HepG2 (cell line): ENCODE results near the gene GINS2. TPM values are rescaled to one million over a fixed set of nuclear protein-coding genes. Genes with fewer than 3 reads are reported as not detected.

ENCODE experiments used
- CC2D1A ChIP-seq: sonication (generic); formaldehyde crosslinking; IDR thresholded peaks from 2 replicates; pipeline ENCODE4 v1.8.1; 2023; ENCODE audit warnings: mild to moderate bottlenecking, missing genetic modification reagents
- FIP1L1 ChIP-seq: fragments of 200-400 bp; formaldehyde crosslinking; IDR thresholded peaks from 2 replicates; pipeline ENCODE4 v1.6.1; 2018; ENCODE audit warnings: low read depth, mild to moderate bottlenecking, low read length, moderate library complexity, borderline replicate concordance; ENCODE audit not compliant: insufficient read depth
- HMG20B ChIP-seq: conservative IDR thresholded peaks from 2 replicates; pipeline ENCODE4 v1.6.1; 2016; ENCODE audit warnings: missing genetic modification reagents, missing compliant biosample characterization
- KDM5B ChIP-seq: sonication (generic); formaldehyde crosslinking; IDR thresholded peaks from 2 replicates; pipeline ENCODE4 v1.4.0; 2020; ENCODE audit warnings: missing genetic modification reagents, mild to moderate bottlenecking, borderline replicate concordance
- NFKBIZ ChIP-seq: IDR thresholded peaks from 2 replicates; pipeline ENCODE4 v1.6.1; 2018; ENCODE audit warnings: missing genetic modification reagents, missing compliant biosample characterization
- TAF15 ChIP-seq: fragments of 200-400 bp; formaldehyde crosslinking; IDR thresholded peaks from one replicate; pipeline ENCODE4 v1.6.1; 2018; ENCODE audit warnings: mild to moderate bottlenecking, low read depth, low read length; ENCODE audit not compliant: poor library complexity, severe bottlenecking
- TARDBP ChIP-seq: sonication (generic); formaldehyde crosslinking; IDR thresholded peaks from 2 replicates; pipeline ENCODE4 v1.8.0; 2022; ENCODE audit warnings: mild to moderate bottlenecking, missing genetic modification reagents
- TBL1XR1 ChIP-seq: fragments of 150-350 bp; IDR thresholded peaks from 2 replicates; pipeline ENCODE4 v1.6.1; 2014; ENCODE audit warnings: borderline replicate concordance, low read length; ENCODE audit not compliant: partially characterized antibody
- ZFP41 ChIP-seq: sonication (generic); formaldehyde crosslinking; IDR thresholded peaks from 2 replicates; pipeline ENCODE4 v1.4.0; 2020; ENCODE audit warnings: mild to moderate bottlenecking, missing genetic modification reagents, borderline replicate concordance
- ZKSCAN1 ChIP-seq: fragments of 150-350 bp; IDR thresholded peaks from 2 replicates; pipeline ENCODE4 v1.6.1; 2014; ENCODE audit warnings: low read length
- ZNF207 ChIP-seq: fragments of 450-650 bp; IDR thresholded peaks from 2 replicates; pipeline ENCODE4 v1.6.1; 2016; ENCODE audit warnings: antibody characterized with exemption, borderline replicate concordance
- ZNF296 ChIP-seq: sonication (generic); formaldehyde crosslinking; conservative IDR thresholded peaks from 2 replicates; pipeline ENCODE4 v1.5.0; 2020; ENCODE audit warnings: mild to moderate bottlenecking, missing genetic modification reagents
- ZNF331 ChIP-seq: sonication (generic); formaldehyde crosslinking; IDR thresholded peaks from 2 replicates; pipeline ENCODE4 v1.4.0; 2020; ENCODE audit warnings: missing genetic modification reagents
- ZNF546 ChIP-seq: sonication (generic); formaldehyde crosslinking; conservative IDR thresholded peaks from 2 replicates; pipeline ENCODE4 v1.8.1; 2023; ENCODE audit warnings: mild to moderate bottlenecking, missing genetic modification reagents
- ZNF660 ChIP-seq: sonication (generic); formaldehyde crosslinking; IDR thresholded peaks from 2 replicates; pipeline ENCODE4 v1.5.1; 2020; ENCODE audit warnings: mild to moderate bottlenecking, low read depth, missing genetic modification reagents, borderline replicate concordance
- ZNF790 ChIP-seq: sonication (generic); formaldehyde crosslinking; IDR thresholded peaks from 2 replicates; pipeline ENCODE4 v1.8.0; 2022; ENCODE audit warnings: missing genetic modification reagents, mild to moderate bottlenecking, borderline replicate concordance
- polyA plus RNA-seq, 8 experiments: library from polyadenylated mRNA; depleted of rRNA in 3 of 8; stranded (reverse) in 7 of 8; unstranded in 1 of 8; fragments of >200 nt; fragmentation: Illumina TruSeq in 4 of 8; extraction: Trizol in 4 of 8; gene quantifications; 2 replicates each; pipeline versions ENCODE4 v1.2.1 to v1.2.3, GENCODE V29; 2011 to 2016; ENCODE audit warnings: low read depth in 4 of 8, missing spikeins in 1 of 8, mixed read lengths in 1 of 8; ENCODE audit not compliant: insufficient read depth in 1 of 8
- total RNA-seq, 5 experiments: library from RNA; depleted of rRNA; stranded (reverse); fragments of >200 nt; fragmentation: Illumina TruSeq; extraction: Trizol; gene quantifications; 2 replicates each; pipeline ENCODE4 v1.2.3, GENCODE V29; 2016; ENCODE audit warnings: low read depth in 1 of 5
- TF ChIP-seq, protein P1 (sequence below): sonication (generic); formaldehyde crosslinking; IDR thresholded peaks from 2 replicates; pipeline ENCODE4 v1.5.0; 2020; ENCODE audit warnings: mild to moderate bottlenecking, low read depth, missing genetic modification reagents, borderline replicate concordance
- TF ChIP-seq, protein P2 (sequence below): sonication (generic); formaldehyde crosslinking; IDR thresholded peaks from 2 replicates; pipeline ENCODE4 v1.5.1; 2020; ENCODE audit warnings: missing genetic modification reagents, mild to moderate bottlenecking, borderline replicate concordance
- TF ChIP-seq, protein P3 (sequence below): sonication (generic); formaldehyde crosslinking; IDR thresholded peaks from 2 replicates; pipeline ENCODE4 v1.4.0; 2020; ENCODE audit warnings: mild to moderate bottlenecking, missing genetic modification reagents
- TF ChIP-seq, protein P4 (sequence below): sonication (generic); formaldehyde crosslinking; IDR thresholded peaks from 2 replicates; pipeline ENCODE4 v1.8.0; 2022; ENCODE audit warnings: mild to moderate bottlenecking, missing genetic modification reagents
- TF ChIP-seq, protein P5 (sequence below): sonication (generic); formaldehyde crosslinking; IDR thresholded peaks from 2 replicates; pipeline ENCODE4 v1.5.1; 2020; ENCODE audit warnings: missing genetic modification reagents, mild to moderate bottlenecking, borderline replicate concordance
- TF ChIP-seq, protein P6 (sequence below): sonication (generic); formaldehyde crosslinking; IDR thresholded peaks from 2 replicates; pipeline ENCODE4 v1.9.0; 2022; ENCODE audit warnings: low read depth, missing genetic modification reagents

The GINS2 gene
- total and polyA plus RNA-seq, 2 of the 13 experiments (the other 11 are each of a cell fraction or from before 2014, with no cell fraction given), result 10.6 to 48.3 TPM

DNA sequence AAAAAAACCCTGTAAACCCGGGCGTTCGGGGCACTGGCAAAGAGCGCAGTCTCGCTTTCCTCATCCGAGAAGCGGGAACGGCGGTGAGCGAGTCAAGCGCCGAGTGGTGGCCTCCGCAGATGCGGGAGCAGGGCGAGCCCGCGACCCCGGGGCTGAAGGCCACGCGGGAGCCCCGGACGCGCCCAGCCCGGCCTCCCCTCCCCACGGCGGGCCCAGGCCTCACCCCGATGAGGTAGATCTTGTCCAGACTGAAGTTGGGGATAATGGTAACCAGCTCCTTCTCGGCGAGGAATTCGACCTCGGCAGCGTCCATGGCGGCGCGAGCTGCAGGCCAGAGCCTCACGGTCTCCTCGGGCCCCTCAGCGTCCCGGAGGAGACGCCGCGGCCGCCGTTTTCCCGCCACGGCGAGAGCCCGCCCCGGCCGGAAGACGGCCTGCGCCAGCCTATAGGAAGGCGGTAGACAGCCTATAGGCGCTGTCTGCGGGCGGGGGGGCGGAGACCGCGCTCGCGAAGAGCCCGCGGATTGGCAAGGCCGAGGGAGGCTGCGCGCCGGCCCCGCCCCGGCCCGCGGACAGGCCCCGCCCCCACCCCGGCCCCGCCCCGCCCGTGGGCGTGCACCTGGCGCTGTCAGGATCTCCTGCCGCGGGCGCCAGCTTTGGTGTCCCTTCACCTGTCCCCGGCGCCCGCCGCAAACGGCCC lies at the start of gene GINS2 (continued):
- TF ChIP-seq, protein P1, sequence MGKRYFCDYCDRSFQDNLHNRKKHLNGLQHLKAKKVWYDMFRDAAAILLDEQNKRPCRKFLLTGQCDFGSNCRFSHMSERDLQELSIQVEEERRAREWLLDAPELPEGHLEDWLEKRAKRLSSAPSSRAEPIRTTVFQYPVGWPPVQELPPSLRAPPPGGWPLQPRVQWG (CRISPR knock-in tag), result no peak
- no peak for TF ChIP-seq ZNF790
- TF ChIP-seq KDM5B, result peak; percentile 96
- TF ChIP-seq NFKBIZ, result no peak
- TF ChIP-seq, protein P2, sequence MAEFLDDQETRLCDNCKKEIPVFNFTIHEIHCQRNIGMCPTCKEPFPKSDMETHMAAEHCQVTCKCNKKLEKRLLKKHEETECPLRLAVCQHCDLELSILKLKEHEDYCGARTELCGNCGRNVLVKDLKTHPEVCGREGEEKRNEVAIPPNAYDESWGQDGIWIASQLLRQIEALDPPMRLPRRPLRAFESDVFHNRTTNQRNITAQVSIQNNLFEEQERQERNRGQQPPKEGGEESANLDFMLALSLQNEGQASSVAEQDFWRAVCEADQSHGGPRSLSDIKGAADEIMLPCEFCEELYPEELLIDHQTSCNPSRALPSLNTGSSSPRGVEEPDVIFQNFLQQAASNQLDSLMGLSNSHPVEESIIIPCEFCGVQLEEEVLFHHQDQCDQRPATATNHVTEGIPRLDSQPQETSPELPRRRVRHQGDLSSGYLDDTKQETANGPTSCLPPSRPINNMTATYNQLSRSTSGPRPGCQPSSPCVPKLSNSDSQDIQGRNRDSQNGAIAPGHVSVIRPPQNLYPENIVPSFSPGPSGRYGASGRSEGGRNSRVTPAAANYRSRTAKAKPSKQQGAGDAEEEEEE, result no peak
- TF ChIP-seq ZFP41 (CRISPR knock-in tag), result peak; percentile 87; the same call in 1 of the 2 replicates
- no peak for TF ChIP-seq FIP1L1
- no peak for TF ChIP-seq ZNF296 (CRISPR knock-in tag)
- TF ChIP-seq TARDBP (CRISPR knock-in tag), result no peak
- no peak for TF ChIP-seq CC2D1A
- TF ChIP-seq ZNF331 (CRISPR knock-in tag), result peak; percentile 62; the same call in 1 of the 2 replicates
- TF ChIP-seq ZNF660 (CRISPR knock-in tag), result no peak
- no peak for TF ChIP-seq TBL1XR1
- TF ChIP-seq, protein P3, sequence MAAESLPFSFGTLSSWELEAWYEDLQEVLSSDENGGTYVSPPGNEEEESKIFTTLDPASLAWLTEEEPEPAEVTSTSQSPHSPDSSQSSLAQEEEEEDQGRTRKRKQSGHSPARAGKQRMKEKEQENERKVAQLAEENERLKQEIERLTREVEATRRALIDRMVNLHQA, result no peak
- TF ChIP-seq TAF15, result no peak
- no peak for TF ChIP-seq ZNF207
- TF ChIP-seq HMG20B (CRISPR knock-in tag), result no peak
- no peak for TF ChIP-seq ZKSCAN1
- TF ChIP-seq, protein P4, sequence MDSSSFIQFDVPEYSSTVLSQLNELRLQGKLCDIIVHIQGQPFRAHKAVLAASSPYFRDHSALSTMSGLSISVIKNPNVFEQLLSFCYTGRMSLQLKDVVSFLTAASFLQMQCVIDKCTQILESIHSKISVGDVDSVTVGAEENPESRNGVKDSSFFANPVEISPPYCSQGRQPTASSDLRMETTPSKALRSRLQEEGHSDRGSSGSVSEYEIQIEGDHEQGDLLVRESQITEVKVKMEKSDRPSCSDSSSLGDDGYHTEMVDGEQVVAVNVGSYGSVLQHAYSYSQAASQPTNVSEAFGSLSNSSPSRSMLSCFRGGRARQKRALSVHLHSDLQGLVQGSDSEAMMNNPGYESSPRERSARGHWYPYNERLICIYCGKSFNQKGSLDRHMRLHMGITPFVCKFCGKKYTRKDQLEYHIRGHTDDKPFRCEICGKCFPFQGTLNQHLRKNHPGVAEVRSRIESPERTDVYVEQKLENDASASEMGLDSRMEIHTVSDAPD (CRISPR knock-in tag), result no peak
- TF ChIP-seq, protein P5, sequence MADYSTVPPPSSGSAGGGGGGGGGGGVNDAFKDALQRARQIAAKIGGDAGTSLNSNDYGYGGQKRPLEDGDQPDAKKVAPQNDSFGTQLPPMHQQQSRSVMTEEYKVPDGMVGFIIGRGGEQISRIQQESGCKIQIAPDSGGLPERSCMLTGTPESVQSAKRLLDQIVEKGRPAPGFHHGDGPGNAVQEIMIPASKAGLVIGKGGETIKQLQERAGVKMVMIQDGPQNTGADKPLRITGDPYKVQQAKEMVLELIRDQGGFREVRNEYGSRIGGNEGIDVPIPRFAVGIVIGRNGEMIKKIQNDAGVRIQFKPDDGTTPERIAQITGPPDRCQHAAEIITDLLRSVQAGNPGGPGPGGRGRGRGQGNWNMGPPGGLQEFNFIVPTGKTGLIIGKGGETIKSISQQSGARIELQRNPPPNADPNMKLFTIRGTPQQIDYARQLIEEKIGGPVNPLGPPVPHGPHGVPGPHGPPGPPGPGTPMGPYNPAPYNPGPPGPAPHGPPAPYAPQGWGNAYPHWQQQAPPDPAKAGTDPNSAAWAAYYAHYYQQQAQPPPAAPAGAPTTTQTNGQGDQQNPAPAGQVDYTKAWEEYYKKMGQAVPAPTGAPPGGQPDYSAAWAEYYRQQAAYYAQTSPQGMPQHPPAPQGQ, result no peak
- TF ChIP-seq, protein P6, sequence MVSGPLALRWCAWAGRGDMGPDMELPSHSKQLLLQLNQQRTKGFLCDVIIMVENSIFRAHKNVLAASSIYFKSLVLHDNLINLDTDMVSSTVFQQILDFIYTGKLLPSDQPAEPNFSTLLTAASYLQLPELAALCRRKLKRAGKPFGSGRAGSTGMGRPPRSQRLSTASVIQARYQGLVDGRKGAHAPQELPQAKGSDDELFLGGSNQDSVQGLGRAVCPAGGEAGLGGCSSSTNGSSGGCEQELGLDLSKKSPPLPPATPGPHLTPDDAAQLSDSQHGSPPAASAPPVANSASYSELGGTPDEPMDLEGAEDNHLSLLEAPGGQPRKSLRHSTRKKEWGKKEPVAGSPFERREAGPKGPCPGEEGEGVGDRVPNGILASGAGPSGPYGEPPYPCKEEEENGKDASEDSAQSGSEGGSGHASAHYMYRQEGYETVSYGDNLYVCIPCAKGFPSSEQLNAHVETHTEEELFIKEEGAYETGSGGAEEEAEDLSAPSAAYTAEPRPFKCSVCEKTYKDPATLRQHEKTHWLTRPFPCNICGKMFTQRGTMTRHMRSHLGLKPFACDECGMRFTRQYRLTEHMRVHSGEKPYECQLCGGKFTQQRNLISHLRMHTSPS (CRISPR knock-in tag), result no peak
- peak; percentile 71; the same call in 1 of the 2 replicates for TF ChIP-seq ZNF546 (CRISPR knock-in tag)
